Measurements from ENCODE around the gene SCAMP2. TPM values are rescaled to one million over a fixed set of nuclear protein-coding genes. Genes with fewer than 3 reads are reported as not detected.

The SCAMP2 gene
- total and polyA plus RNA-seq, 4 donors = 21.7 to 42.5 (median 29.1) TPM

GRCh38 chr15:74856537-74856936 is 16.6 kb downstream of the SCAMP2 start:
- Histone ChIP-seq H3K36me3 (ENCODE audit: control insufficient read depth in 4 of 4, insufficient read depth in 3 of 4, low read depth in 1 of 4, low read length in 3 of 4) (peaks cover 8 to 30% (median 15%) of the 10 kb centered on the region in 4 donors), H3K27me3 (ENCODE audit: control insufficient read depth in 4 of 4, insufficient read depth in 4 of 4, low read length in 3 of 4) (no peaks in the 10 kb centered on the region), H3K4me1 (ENCODE audit: control insufficient read depth in 4 of 4, insufficient read depth in 4 of 4, low read length in 3 of 4) (peaks cover 0 to 5% (median 0%) of the 10 kb centered on the region in 4 donors), H3K27ac (ENCODE audit: low read depth in 1 of 2, low read length in 2 of 2) (no peak overlapping the region), H3K4me3 (ENCODE audit: low read depth in 1 of 3, low read length in 3 of 3) (no peak overlapping the region), H3K9ac (ENCODE audit: low read depth in 1 of 2, low read length in 2 of 2) (no peak overlapping the region), H3K9me3 (ENCODE audit: control insufficient read depth in 4 of 4, low read length in 3 of 4) (no peaks in the 10 kb centered on the region)
- TF ChIP-seq ZBTB33 (IDR thresholded peaks at IDR 0.05) (no peak), RAD21 (IDR thresholded peaks at IDR 0.05) (no peak), FOXA2 (IDR thresholded peaks at IDR 0.05) (no peak), GABPA (IDR thresholded peaks at IDR 0.05 in 1 of 2, conservative IDR thresholded peaks at IDR 0.05 in 1 of 2) (no peak)
- TF ChIP-seq, protein P1, sequence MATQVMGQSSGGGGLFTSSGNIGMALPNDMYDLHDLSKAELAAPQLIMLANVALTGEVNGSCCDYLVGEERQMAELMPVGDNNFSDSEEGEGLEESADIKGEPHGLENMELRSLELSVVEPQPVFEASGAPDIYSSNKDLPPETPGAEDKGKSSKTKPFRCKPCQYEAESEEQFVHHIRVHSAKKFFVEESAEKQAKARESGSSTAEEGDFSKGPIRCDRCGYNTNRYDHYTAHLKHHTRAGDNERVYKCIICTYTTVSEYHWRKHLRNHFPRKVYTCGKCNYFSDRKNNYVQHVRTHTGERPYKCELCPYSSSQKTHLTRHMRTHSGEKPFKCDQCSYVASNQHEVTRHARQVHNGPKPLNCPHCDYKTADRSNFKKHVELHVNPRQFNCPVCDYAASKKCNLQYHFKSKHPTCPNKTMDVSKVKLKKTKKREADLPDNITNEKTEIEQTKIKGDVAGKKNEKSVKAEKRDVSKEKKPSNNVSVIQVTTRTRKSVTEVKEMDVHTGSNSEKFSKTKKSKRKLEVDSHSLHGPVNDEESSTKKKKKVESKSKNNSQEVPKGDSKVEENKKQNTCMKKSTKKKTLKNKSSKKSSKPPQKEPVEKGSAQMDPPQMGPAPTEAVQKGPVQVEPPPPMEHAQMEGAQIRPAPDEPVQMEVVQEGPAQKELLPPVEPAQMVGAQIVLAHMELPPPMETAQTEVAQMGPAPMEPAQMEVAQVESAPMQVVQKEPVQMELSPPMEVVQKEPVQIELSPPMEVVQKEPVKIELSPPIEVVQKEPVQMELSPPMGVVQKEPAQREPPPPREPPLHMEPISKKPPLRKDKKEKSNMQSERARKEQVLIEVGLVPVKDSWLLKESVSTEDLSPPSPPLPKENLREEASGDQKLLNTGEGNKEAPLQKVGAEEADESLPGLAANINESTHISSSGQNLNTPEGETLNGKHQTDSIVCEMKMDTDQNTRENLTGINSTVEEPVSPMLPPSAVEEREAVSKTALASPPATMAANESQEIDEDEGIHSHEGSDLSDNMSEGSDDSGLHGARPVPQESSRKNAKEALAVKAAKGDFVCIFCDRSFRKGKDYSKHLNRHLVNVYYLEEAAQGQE (IDR thresholded peaks at IDR 0.05) = no peak
- no peak for DNase-seq (ENCODE audit: low spot score)
- WGBS = 100% methylated on average over 1 of the region's 1 CpG

GRCh38 chr15:74855857-74856256 is 17.3 kb downstream of the SCAMP2 start:
- Histone ChIP-seq H3K9me3 (ENCODE audit: control insufficient read depth in 4 of 4, low read length in 3 of 4) (no peaks in the 10 kb centered on the region), H3K4me3 (ENCODE audit: low read depth in 1 of 3, low read length in 3 of 3) (no peak overlapping the region), H3K27ac (ENCODE audit: low read depth in 1 of 2, low read length in 2 of 2) (no peak overlapping the region), H3K4me1 (ENCODE audit: control insufficient read depth in 4 of 4, insufficient read depth in 4 of 4, low read length in 3 of 4) (peaks cover 0 to 5% (median 0%) of the 10 kb centered on the region in 4 donors), H3K36me3 (ENCODE audit: control insufficient read depth in 4 of 4, insufficient read depth in 3 of 4, low read depth in 1 of 4, low read length in 3 of 4) (peaks cover 8 to 35% (median 20%) of the 10 kb centered on the region in 4 donors), H3K27me3 (ENCODE audit: control insufficient read depth in 4 of 4, insufficient read depth in 4 of 4, low read length in 3 of 4) (no peaks in the 10 kb centered on the region), H3K9ac (ENCODE audit: low read depth in 1 of 2, low read length in 2 of 2) (no peak overlapping the region)
- 98% methylated on average over 2 of the region's 2 CpGs for WGBS
- TF ChIP-seq JUND (IDR thresholded peaks at IDR 0.05) = no peak
- no peak for TF ChIP-seq ZBTB33 (IDR thresholded peaks at IDR 0.05)
- DNase-seq (ENCODE audit: low spot score) = no peak

DNA sequence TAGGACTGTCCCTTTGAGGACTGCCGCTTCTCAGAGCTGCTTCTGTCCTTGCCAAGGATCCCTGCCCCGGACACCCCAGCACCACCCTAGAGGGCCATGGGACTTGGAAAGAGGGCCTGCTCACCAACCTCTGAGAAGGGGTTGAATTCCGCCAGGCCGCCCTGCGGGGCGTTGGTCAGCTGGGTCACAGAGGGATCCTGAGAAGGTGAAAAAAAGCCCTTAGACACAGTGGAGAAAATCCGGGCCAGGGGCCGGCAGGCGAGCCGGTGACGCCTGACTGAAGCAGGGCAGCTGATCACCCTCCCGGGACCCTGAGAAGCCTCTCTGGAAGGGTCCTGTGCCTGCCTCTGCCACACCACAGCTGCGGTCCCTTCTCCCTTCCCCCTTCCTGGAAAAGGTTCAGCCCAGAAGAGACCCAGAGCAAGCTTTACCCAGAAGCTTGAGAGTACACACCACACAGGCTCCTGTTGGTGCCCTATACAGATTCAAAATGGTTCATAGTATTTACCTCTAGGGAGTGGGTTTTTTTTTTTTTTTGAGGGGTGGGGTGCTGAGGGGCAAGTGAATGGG is 18.6 kb downstream of the SCAMP2 start:
- Histone ChIP-seq H3K27ac (ENCODE audit: low read depth in 1 of 2, low read length in 2 of 2) (no peak overlapping the region), H3K4me3 (ENCODE audit: low read depth in 1 of 3, low read length in 3 of 3) (no peak overlapping the region), H3K27me3 (ENCODE audit: control insufficient read depth in 4 of 4, insufficient read depth in 4 of 4, low read length in 3 of 4) (no peaks in the 10 kb centered on the region), H3K36me3 (ENCODE audit: control insufficient read depth in 4 of 4, insufficient read depth in 3 of 4, low read depth in 1 of 4, low read length in 3 of 4) (peaks cover 11 to 47% (median 27%) of the 10 kb centered on the region in 4 donors), H3K9me3 (ENCODE audit: control insufficient read depth in 4 of 4, low read length in 3 of 4) (no peaks in the 10 kb centered on the region), H3K4me1 (ENCODE audit: control insufficient read depth in 4 of 4, insufficient read depth in 4 of 4, low read length in 3 of 4) (peaks cover 0 to 5% (median 0%) of the 10 kb centered on the region in 4 donors), H3K9ac (ENCODE audit: low read depth in 1 of 2, low read length in 2 of 2) (no peak overlapping the region)
- DNase-seq (ENCODE audit: low spot score) = no peak
- WGBS = 96% methylated on average over 13 of the region's 13 CpGs
- no peak for TF ChIP-seq MAX (IDR thresholded peaks at IDR 0.05)
- no peak for TF ChIP-seq HNF4A (conservative IDR thresholded peaks at IDR 0.05)
- no peak for TF ChIP-seq YY1 (IDR thresholded peaks at IDR 0.05)
- no peak for TF ChIP-seq FOXA2 (IDR thresholded peaks at IDR 0.05)
- no peak for TF ChIP-seq HNF4G (IDR thresholded peaks at IDR 0.05)
- TF ChIP-seq ZBTB33 (IDR thresholded peaks at IDR 0.05) = no peak
- TF ChIP-seq JUND (IDR thresholded peaks at IDR 0.05) = no peak
- TF ChIP-seq NR2F2 (IDR thresholded peaks at IDR 0.05) = no peak
- no peak for TF ChIP-seq RAD21 (IDR thresholded peaks at IDR 0.05)
- TF ChIP-seq, protein P1 (IDR thresholded peaks at IDR 0.05) = no peak
- TF ChIP-seq EGR1 (IDR thresholded peaks at IDR 0.05; ENCODE audit: low read depth in 2 of 2) = no peak

All from liver (tissue), 9 donors.